Gastroesophageal sphincter (tissue), 3 donors: Measurements from ENCODE around the gene AGBL5.

Source experiments
- CTCF ChIP-seq, 4 experiments: fragments of 200-600 bp in 2 of 4; fragments of 450-650 bp in 2 of 4; sonication (generic) in 1 of 4; IDR thresholded peaks; one replicate each; pipeline ENCODE4 v1.5.1; 2017 to 2019; ENCODE audit warnings: antibody characterized with exemption in 4 of 4, mild to moderate bottlenecking in 2 of 4, moderate library complexity in 2 of 4
- EP300 ChIP-seq: sonication (generic); formaldehyde crosslinking; IDR thresholded peaks from one replicate; pipeline ENCODE4 v1.6.1; 2017; ENCODE audit warnings: antibody characterized with exemption, mild to moderate bottlenecking
- POLR2A ChIP-seq, 2 donors: fragments of 450-650 bp; IDR thresholded peaks; one replicate each; pipeline ENCODE4 v1.6.1; 2017; ENCODE audit warnings: antibody characterized with exemption in 2 of 2, mild to moderate bottlenecking in 2 of 2, moderate library complexity in 1 of 2
- POLR2AphosphoS5 ChIP-seq: sonication (generic); formaldehyde crosslinking; IDR thresholded peaks from one replicate; pipeline ENCODE4 v1.6.1; 2017; ENCODE audit warnings: antibody characterized with exemption

DNA sequence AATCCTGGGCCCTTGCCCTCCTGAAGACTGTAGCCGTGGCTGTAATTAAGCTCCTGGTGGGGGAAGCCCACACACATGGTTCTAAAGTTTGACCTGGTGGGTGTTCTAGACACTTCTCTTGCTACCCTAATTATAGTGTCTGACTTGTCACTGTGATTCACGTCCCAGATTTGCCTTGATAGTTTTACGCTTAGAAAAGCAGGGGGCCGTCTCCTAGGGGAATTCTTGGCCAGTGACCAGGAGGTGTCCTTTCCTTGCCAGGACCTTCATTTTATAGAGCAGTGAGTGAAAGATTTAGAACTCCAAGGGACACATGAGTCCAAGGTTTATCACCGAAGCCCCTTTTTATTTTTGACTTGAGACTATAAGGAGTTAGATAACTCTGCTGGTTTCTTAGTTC is 9.7 kb upstream of the AGBL5 start:
- TF ChIP-seq POLR2AphosphoS5: no peak
- no peak for TF ChIP-seq CTCF (IDR thresholded peaks at IDR 0.05)
- no peak for TF ChIP-seq POLR2A (IDR thresholded peaks at IDR 0.05)
- TF ChIP-seq EP300: no peak
